Astrocyte (in vitro differentiated cells and primary cell): Measurements from ENCODE around the gene GNA15.

ENCODE experiments used
- EZH2 ChIP-seq: IDR thresholded peaks from 2 replicates; pipeline ENCODE4 v1.6.1; 2012; ENCODE audit warnings: mild to moderate bottlenecking, low read length, inconsistent platforms; ENCODE audit not compliant: insufficient read depth
- TF ChIP-seq, protein P1 (sequence below): IDR thresholded peaks from 2 replicates; pipeline ENCODE4 v1.5.1; 2011; ENCODE audit warnings: low read depth, mild to moderate bottlenecking, inconsistent platforms, low read length, moderate library complexity; ENCODE audit not compliant: insufficient read depth

DNA sequence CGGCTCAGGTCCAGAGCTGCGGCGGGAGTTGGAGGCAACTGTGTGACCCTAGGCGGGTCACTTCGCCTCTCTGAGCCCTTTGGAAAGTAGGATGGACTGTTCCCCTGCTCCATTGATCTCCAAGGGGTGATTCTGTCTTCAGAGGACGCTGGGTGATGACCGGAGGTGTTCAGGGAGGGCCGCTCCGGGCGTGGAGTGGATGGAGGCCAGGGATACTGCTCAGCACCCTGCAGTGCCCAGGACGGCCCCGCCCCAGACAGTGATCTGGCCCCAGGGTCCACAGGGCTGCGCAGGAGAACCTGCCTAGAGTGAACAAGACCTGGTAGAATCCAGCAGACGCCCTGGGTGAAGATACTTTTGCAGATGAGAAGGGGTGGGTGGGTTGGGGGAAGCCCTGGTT is 56.9 kb downstream of the GNA15 start:
- TF ChIP-seq, protein P1, sequence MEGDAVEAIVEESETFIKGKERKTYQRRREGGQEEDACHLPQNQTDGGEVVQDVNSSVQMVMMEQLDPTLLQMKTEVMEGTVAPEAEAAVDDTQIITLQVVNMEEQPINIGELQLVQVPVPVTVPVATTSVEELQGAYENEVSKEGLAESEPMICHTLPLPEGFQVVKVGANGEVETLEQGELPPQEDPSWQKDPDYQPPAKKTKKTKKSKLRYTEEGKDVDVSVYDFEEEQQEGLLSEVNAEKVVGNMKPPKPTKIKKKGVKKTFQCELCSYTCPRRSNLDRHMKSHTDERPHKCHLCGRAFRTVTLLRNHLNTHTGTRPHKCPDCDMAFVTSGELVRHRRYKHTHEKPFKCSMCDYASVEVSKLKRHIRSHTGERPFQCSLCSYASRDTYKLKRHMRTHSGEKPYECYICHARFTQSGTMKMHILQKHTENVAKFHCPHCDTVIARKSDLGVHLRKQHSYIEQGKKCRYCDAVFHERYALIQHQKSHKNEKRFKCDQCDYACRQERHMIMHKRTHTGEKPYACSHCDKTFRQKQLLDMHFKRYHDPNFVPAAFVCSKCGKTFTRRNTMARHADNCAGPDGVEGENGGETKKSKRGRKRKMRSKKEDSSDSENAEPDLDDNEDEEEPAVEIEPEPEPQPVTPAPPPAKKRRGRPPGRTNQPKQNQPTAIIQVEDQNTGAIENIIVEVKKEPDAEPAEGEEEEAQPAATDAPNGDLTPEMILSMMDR, result no peak
- no peak for TF ChIP-seq EZH2
